NOMO-1 (cell line): ENCODE results near the gene SUN1.

Experiments
- DNase-seq, 2 experiments: peaks; one replicate each; lab custom pipeline; 2025; ENCODE audit not compliant: unreplicated experiment in 2 of 2; lab: John Stamatoyannopoulos, UW

The SUN1 gene

GRCh38 chr7:886626-887487 lies 54.6 kb downstream of the SUN1 start:
- DNase-seq = no peak

GRCh38 chr7:887488-887820 lies 55.2 kb downstream of the SUN1 start:
- DNase-seq = no peak

GRCh38 chr7:888081-889024 lies 56.1 kb downstream of the SUN1 start:
- DNase-seq = no peak

GRCh38 chr7:889025-889390 lies 56.7 kb downstream of the SUN1 start:
- no peak for DNase-seq

GRCh38 chr7:889391-889790 lies 57.1 kb downstream of the SUN1 start:
- no peak for DNase-seq

GRCh38 chr7:890868-891267 lies 58.6 kb downstream of the SUN1 start:
- DNase-seq = no peak

- DNase-seq = no peak
These were observed 59.0 kb downstream of the SUN1 start for GRCh38 chr7:891291-891690.

GRCh38 chr7:891805-892204 lies 59.5 kb downstream of the SUN1 start:
- DNase-seq = no peak

GRCh38 chr7:892648-893593 lies 60.6 kb downstream of the SUN1 start:
- no peak for DNase-seq

GRCh38 chr7:893686-894085 lies 61.4 kb downstream of the SUN1 start:
- DNase-seq = no peak

GRCh38 chr7:894164-894867 lies 62.0 kb downstream of the SUN1 start:
- DNase-seq = no peak

- no peak for DNase-seq
These were observed 62.7 kb downstream of the SUN1 start for GRCh38 chr7:894927-895450.

- no peak for DNase-seq
These were observed 63.3 kb downstream of the SUN1 start for GRCh38 chr7:895451-896052.

- DNase-seq = no peak
These were observed 64.2 kb downstream of the SUN1 start for GRCh38 chr7:896346-897075.

GRCh38 chr7:897086-897485 lies 64.8 kb downstream of the SUN1 start:
- DNase-seq = no peak

GRCh38 chr7:897771-898376 lies 65.6 kb downstream of the SUN1 start:
- DNase-seq = no peak

GRCh38 chr7:898460-898854 lies 66.2 kb downstream of the SUN1 start:
- DNase-seq = no peak

GRCh38 chr7:898855-899681 lies 66.8 kb downstream of the SUN1 start:
- no peak for DNase-seq
